Keratinocyte (primary cell): ENCODE data around the gene MTX2.

Experiments used
- EZH2 ChIP-seq: IDR thresholded peaks from one replicate; pipeline ENCODE4 v1.6.1; 2012; ENCODE audit warnings: inconsistent platforms, mild to moderate bottlenecking, low read length, moderate library complexity
- TF ChIP-seq, protein P1 (sequence below), 3 experiments: IDR thresholded peaks in 1 of 3; conservative IDR thresholded peaks in 1 of 3; optimal IDR thresholded peaks in 1 of 3; 2 replicates in 2 of 3; 3 replicates in 1 of 3; pipeline versions ENCODE3 to v1.5.1; 2011; ENCODE audit warnings: low read length in 3 of 3, mild to moderate bottlenecking in 3 of 3, moderate library complexity in 2 of 3, control low read depth in 1 of 3, inconsistent platforms in 1 of 3; ENCODE audit not compliant: insufficient read depth in 2 of 3; ENCODE audit errors: extremely low read depth in 1 of 3

GRCh38 chr2:176334729-176335128 lies 65.5 kb downstream of the MTX2 start:
- TF ChIP-seq, protein P1, sequence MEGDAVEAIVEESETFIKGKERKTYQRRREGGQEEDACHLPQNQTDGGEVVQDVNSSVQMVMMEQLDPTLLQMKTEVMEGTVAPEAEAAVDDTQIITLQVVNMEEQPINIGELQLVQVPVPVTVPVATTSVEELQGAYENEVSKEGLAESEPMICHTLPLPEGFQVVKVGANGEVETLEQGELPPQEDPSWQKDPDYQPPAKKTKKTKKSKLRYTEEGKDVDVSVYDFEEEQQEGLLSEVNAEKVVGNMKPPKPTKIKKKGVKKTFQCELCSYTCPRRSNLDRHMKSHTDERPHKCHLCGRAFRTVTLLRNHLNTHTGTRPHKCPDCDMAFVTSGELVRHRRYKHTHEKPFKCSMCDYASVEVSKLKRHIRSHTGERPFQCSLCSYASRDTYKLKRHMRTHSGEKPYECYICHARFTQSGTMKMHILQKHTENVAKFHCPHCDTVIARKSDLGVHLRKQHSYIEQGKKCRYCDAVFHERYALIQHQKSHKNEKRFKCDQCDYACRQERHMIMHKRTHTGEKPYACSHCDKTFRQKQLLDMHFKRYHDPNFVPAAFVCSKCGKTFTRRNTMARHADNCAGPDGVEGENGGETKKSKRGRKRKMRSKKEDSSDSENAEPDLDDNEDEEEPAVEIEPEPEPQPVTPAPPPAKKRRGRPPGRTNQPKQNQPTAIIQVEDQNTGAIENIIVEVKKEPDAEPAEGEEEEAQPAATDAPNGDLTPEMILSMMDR (optimal IDR thresholded peaks at IDR 0.05 in 1 of 3, IDR thresholded peaks at IDR 0.05 in 1 of 3, conservative IDR thresholded peaks at IDR 0.05 in 1 of 3; ENCODE audit: extremely low read depth in 1 of 3, insufficient read depth in 2 of 3, low read length in 3 of 3), result no peak
- no peak for TF ChIP-seq EZH2
